ENCODE results near the gene AIPL1. TPM values are rescaled to one million over a fixed set of nuclear protein-coding genes. Genes with fewer than 3 reads are reported as not detected.

The AIPL1 gene
- total and polyA plus RNA-seq, 2 of the 4 experiments (the other 2 are of a cell fraction), result not detected

DNA sequence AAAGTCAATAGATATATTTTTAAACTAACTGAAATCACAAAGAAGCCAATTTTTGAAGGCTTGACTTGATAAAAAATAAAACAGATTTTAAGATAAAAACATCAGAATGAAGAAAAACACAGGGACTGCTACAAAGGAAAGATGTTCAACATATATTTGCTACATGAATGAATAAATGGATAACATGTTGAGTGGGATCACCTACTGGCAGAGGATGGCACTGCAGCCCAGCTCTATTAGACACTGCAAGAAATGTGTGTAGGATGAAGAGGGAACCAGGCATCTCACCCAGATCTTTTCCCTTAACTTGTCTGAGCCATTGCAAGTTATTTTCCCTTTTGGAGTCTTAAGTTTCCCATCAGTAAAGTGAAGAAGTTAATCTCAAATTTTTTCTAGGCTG is 4.2 kb downstream of the AIPL1 start:
- H4K5ac ChIP-seq (ENCODE audit: low read depth, low read length), result no peak overlapping the region
- no peak overlapping the region for H3K23ac ChIP-seq (ENCODE audit: low read depth, low read length)
- no peak for TF ChIP-seq CHD1 (IDR thresholded peaks at IDR 0.05; ENCODE audit: low read depth, low read length)
- TF ChIP-seq MXI1 (IDR thresholded peaks at IDR 0.05; ENCODE audit: borderline replicate concordance, low read depth, low read length), result no peak
- no peak for TF ChIP-seq SMC3 (IDR thresholded peaks at IDR 0.05; ENCODE audit: low read depth, low read length)
- TF ChIP-seq, protein P1, sequence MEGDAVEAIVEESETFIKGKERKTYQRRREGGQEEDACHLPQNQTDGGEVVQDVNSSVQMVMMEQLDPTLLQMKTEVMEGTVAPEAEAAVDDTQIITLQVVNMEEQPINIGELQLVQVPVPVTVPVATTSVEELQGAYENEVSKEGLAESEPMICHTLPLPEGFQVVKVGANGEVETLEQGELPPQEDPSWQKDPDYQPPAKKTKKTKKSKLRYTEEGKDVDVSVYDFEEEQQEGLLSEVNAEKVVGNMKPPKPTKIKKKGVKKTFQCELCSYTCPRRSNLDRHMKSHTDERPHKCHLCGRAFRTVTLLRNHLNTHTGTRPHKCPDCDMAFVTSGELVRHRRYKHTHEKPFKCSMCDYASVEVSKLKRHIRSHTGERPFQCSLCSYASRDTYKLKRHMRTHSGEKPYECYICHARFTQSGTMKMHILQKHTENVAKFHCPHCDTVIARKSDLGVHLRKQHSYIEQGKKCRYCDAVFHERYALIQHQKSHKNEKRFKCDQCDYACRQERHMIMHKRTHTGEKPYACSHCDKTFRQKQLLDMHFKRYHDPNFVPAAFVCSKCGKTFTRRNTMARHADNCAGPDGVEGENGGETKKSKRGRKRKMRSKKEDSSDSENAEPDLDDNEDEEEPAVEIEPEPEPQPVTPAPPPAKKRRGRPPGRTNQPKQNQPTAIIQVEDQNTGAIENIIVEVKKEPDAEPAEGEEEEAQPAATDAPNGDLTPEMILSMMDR (conservative IDR thresholded peaks at IDR 0.05; ENCODE audit: low read depth, low read length), result peak; percentile 17; the same call in 1 of the 2 replicates
- TF ChIP-seq BHLHE40 (IDR thresholded peaks at IDR 0.05; ENCODE audit: low read depth, low read length), result no peak
- TF ChIP-seq RCOR1 (IDR thresholded peaks at IDR 0.05; ENCODE audit: insufficient replicate concordance, low read length), result no peak
- TF ChIP-seq MAZ (IDR thresholded peaks at IDR 0.05; ENCODE audit: borderline replicate concordance, low read depth, low read length), result no peak
- no peak for TF ChIP-seq CEBPB (IDR thresholded peaks at IDR 0.05; ENCODE audit: low read depth, low read length)
- no peak for TF ChIP-seq RFX5 (IDR thresholded peaks at IDR 0.05; ENCODE audit: low read depth, low read length)
- no peaks in the 10 kb centered on the region for H3K4me1 ChIP-seq (ENCODE audit: control insufficient read depth, insufficient read depth, low read length)
- in situ Hi-C loops (cut with MboI; ENCODE audit: low sequenced_read_pairs), result loop anchor here (25.0 kb wide), 1 partner anchor 1193 kb away; the partner anchor contains the start of gene SCIMP
- dilution Hi-C loops (cut with HindIII; ENCODE audit: low sequenced_read_pairs, unreplicated experiment), result no loop called here
- H2AK9ac ChIP-seq (replicated peaks; ENCODE audit: low read depth, low read length, poor library complexity), result no peak overlapping the region
- no peak overlapping the region for H4K8ac ChIP-seq (ENCODE audit: low read depth in 2 of 2, low read length in 2 of 2)
- DNase-seq, result no peak
- H3K9me1 ChIP-seq (ENCODE audit: insufficient read depth, low read length), result no peaks in the 10 kb centered on the region
- H3K27me3 ChIP-seq (ENCODE audit: control insufficient read depth, insufficient read depth, low read length), result no peaks in the 10 kb centered on the region; the same call in 1 of the 2 replicates
- H2BK20ac ChIP-seq (ENCODE audit: low read depth, low read length), result no peak overlapping the region
- H3K4me2 ChIP-seq (ENCODE audit: low read depth, low read length), result no peak overlapping the region
- no peak overlapping the region for H3K18ac ChIP-seq (ENCODE audit: low read depth, low read length)
- H2AFZ ChIP-seq (replicated peaks; ENCODE audit: low read length, poor library complexity), result no peak overlapping the region
- ChIA-PET POLR2A (ENCODE audit: unreplicated experiment) (no interaction called here), CTCF (no interaction called here)
- no peak overlapping the region for H3K56ac ChIP-seq (ENCODE audit: extremely low read depth, insufficient read depth, low read length)
- no peak overlapping the region for H3K27ac ChIP-seq (ENCODE audit: insufficient read depth, low read length)
- no peak overlapping the region for H2BK120ac ChIP-seq (ENCODE audit: low read depth, low read length)
- no peak overlapping the region for H3K14ac ChIP-seq (replicated peaks; ENCODE audit: low read depth, low read length)
- no peak overlapping the region for H2BK5ac ChIP-seq (ENCODE audit: low read depth, low read length, poor library complexity, severe bottlenecking)
- no peak overlapping the region for H3K9ac ChIP-seq (ENCODE audit: low read depth, low read length)
- no peak overlapping the region for H3K4me3 ChIP-seq (ENCODE audit: insufficient read depth, low read depth, low read length)
- peaks cover 3% of the 10 kb centered on the region for H3K9me3 ChIP-seq (ENCODE audit: control insufficient read depth, insufficient read depth, low read length)
- H3K4ac ChIP-seq (ENCODE audit: low read depth, low read length), result no peak overlapping the region
- no peak for ATAC-seq (ENCODE audit: low read depth)
- H4K91ac ChIP-seq (ENCODE audit: insufficient read depth, low read depth, low read length), result no peak overlapping the region
- no peaks in the 10 kb centered on the region for H3K36me3 ChIP-seq (ENCODE audit: control insufficient read depth, insufficient read depth, low read length)
- H4K20me1 ChIP-seq (ENCODE audit: insufficient read depth, low read length), result no peaks in the 10 kb centered on the region
- no peak overlapping the region for H2BK15ac ChIP-seq (ENCODE audit: low read depth, low read length)
- H3K79me1 ChIP-seq (ENCODE audit: low read depth in 1 of 2, low read length in 2 of 2), result no peaks in the 10 kb centered on the region
- H2AK5ac ChIP-seq (ENCODE audit: low read depth, low read length), result no peak overlapping the region
- intact Hi-C loops (cut with micrococcal nuclease), result loop anchor here (10.0 kb wide), 1 partner anchor 1186 kb away; no protein-coding TSS in a partner anchor
- no TSS peak for BruUV-seq (replicated peaks)
